AG08396 (cell line): ENCODE measurements around the gene USE1.

ENCODE experiments used
- DNase-seq: peaks from one replicate; pipeline ENCODE4 v3.0.0; 2012; ENCODE audit warnings: low spot score, mixed read lengths

USE1 gene

GRCh38 chr19:17235971-17236777 is 21.0 kb downstream of the USE1 start:
- peak; percentile 53 for DNase-seq

GRCh38 chr19:17236811-17237543 is 21.8 kb downstream of the USE1 start:
- DNase-seq: no peak

- no peak for DNase-seq
These were observed 22.9 kb downstream of the USE1 start for GRCh38 chr19:17237747-17238706.

- no peak for DNase-seq
These were observed 25.1 kb downstream of the USE1 start for GRCh38 chr19:17240062-17240752.

GRCh38 chr19:17240826-17241399 is 25.8 kb downstream of the USE1 start:
- no peak for DNase-seq

- DNase-seq: no peak
These were observed 27.5 kb downstream of the USE1 start for GRCh38 chr19:17242431-17243208.

GRCh38 chr19:17243211-17243829 is 28.2 kb downstream of the USE1 start:
- DNase-seq: no peak

- peak; percentile 71 for DNase-seq
These were observed 28.9 kb downstream of the USE1 start for GRCh38 chr19:17243830-17244617.

- DNase-seq: peak; percentile 45
These were observed 29.7 kb downstream of the USE1 start for GRCh38 chr19:17244618-17245534.

- DNase-seq: no peak
These were observed 30.4 kb downstream of the USE1 start, which contains the start of gene NR2F6 for GRCh38 chr19:17245535-17245984. TSS of gene NR2F6 (minus strand) at chr19:17245919. CDS start at chr19:17245220, 699 bp downstream.

- no peak for DNase-seq
These were observed 31.7 kb downstream of the USE1 start for GRCh38 chr19:17246681-17247425.

- DNase-seq: no peak
These were observed 33.0 kb downstream of the USE1 start for GRCh38 chr19:17248011-17248776.

- no peak for DNase-seq
These were observed 34.9 kb downstream of the USE1 start for GRCh38 chr19:17249887-17250548.

- DNase-seq: no peak
These were observed 39.5 kb downstream of the USE1 start for GRCh38 chr19:17254636-17255035.

- DNase-seq: no peak
These were observed 40.0 kb downstream of the USE1 start for GRCh38 chr19:17255150-17255621.

GRCh38 chr19:17256130-17256529 is 41.0 kb downstream of the USE1 start:
- no peak for DNase-seq
